Breast epithelium (tissue), 4 donors: ENCODE data around the gene RHOT2. TPM values are rescaled to one million over a fixed set of nuclear protein-coding genes. Genes with fewer than 3 reads are reported as not detected.

Experiments used
- DNase-seq, 2 donors: peaks; one replicate each; pipeline ENCODE4 v3.0.0-alpha.2; 2019; ENCODE audit warnings: low spot score in 2 of 2
- H3K27ac ChIP-seq, 2 donors: fragments of 200-600 bp; sonication (generic) in 1 of 2; one replicate each; pipeline ENCODE4 v1.5.1; 2016 to 2019; ENCODE audit warnings: mild to moderate bottlenecking in 1 of 2
- H3K27me3 ChIP-seq, 2 donors: fragments of 200-600 bp; sonication (generic) in 1 of 2; one replicate each; pipeline versions ENCODE4 v1.5.1 to v1.6.0; 2017 to 2019; ENCODE audit warnings: control low read depth in 1 of 2, mild to moderate bottlenecking in 1 of 2
- H3K36me3 ChIP-seq: fragments of 200-600 bp; one replicate; pipeline ENCODE4 v1.5.1; 2019
- H3K4me1 ChIP-seq, 2 donors: fragments of 200-600 bp; sonication (generic); one replicate each; pipeline ENCODE4 v1.5.1; 2016 to 2019; ENCODE audit warnings: control low read depth in 1 of 2
- H3K4me3 ChIP-seq, 3 donors: fragments of 200-600 bp; sonication (generic); 1 replicate in 2 of 3; 2 replicates in 1 of 3; pipeline ENCODE4 v1.5.1; 2016 to 2019; ENCODE audit warnings: mild to moderate bottlenecking in 3 of 3, moderate library complexity in 2 of 3
- H3K9me3 ChIP-seq, 2 donors: fragments of 200-600 bp; sonication (generic) in 1 of 2; one replicate each; pipeline ENCODE4 v1.5.1; 2016 to 2019; ENCODE audit warnings: control low read depth in 1 of 2
- POLR2A ChIP-seq: fragments of 450-650 bp; IDR thresholded peaks from one replicate; pipeline ENCODE4 v1.6.1; 2016; ENCODE audit warnings: antibody characterized with exemption, mild to moderate bottlenecking, moderate library complexity
- POLR2AphosphoS5 ChIP-seq, 3 donors: sonication (generic); formaldehyde crosslinking; IDR thresholded peaks; one replicate each; pipeline ENCODE4 v1.6.1; 2017; ENCODE audit warnings: antibody characterized with exemption in 3 of 3
- intact Hi-C: fragments of 100-400 bp; cut with DNase I; formaldehyde crosslinking; loops from one replicate; pipeline ENCODE4 v1.15.1; 2023; ENCODE audit warnings: low total_unique reads
- total RNA-seq, 3 donors: library from RNA; depleted of rRNA; stranded (reverse); fragments of >200 nt; gene quantifications; one replicate each; pipeline ENCODE4 v1.1.0, GENCODE V29; 2016
- TF ChIP-seq, protein P1 (sequence below), 3 donors: fragments of 450-650 bp; IDR thresholded peaks; one replicate each; pipeline ENCODE4 v1.5.1; 2016 to 2017; ENCODE audit warnings: antibody characterized with exemption in 3 of 3, mild to moderate bottlenecking in 3 of 3, moderate library complexity in 3 of 3

Gene RHOT2
- total RNA-seq, 3 donors from 2014 or later: 39.4 to 90.8 (median 66.9) TPM

DNA sequence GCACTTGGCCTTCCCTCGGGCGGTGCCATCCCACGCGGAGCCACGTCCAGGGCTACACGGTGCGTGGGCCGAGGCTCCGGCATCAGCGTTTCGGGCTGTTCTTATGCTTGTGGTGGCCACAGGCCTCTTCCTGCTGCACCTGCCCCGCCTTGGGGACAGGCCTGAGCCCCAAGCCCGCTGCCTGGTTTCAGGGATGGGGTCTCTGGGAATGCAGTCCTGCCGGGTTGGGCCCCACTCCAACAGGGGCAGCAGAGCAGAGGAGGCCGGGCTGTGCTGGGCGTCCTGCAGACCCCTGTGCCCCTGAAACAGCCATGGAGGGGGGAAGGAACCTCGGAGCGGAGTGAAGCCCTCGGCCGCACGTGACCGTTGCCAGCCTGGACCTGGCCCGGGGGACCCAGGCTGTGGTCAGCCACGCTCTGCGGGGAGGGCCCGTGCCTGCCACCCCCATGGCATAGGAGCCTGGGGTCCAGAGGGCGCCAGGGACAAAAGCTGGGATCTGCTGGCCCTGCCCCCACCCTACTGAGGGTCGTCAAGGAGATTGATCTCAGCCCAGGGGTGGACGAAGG lies 37.6 kb upstream of the RHOT2 start:
- TF ChIP-seq, protein P1, sequence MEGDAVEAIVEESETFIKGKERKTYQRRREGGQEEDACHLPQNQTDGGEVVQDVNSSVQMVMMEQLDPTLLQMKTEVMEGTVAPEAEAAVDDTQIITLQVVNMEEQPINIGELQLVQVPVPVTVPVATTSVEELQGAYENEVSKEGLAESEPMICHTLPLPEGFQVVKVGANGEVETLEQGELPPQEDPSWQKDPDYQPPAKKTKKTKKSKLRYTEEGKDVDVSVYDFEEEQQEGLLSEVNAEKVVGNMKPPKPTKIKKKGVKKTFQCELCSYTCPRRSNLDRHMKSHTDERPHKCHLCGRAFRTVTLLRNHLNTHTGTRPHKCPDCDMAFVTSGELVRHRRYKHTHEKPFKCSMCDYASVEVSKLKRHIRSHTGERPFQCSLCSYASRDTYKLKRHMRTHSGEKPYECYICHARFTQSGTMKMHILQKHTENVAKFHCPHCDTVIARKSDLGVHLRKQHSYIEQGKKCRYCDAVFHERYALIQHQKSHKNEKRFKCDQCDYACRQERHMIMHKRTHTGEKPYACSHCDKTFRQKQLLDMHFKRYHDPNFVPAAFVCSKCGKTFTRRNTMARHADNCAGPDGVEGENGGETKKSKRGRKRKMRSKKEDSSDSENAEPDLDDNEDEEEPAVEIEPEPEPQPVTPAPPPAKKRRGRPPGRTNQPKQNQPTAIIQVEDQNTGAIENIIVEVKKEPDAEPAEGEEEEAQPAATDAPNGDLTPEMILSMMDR (IDR thresholded peaks at IDR 0.05): no peak
- TF ChIP-seq POLR2AphosphoS5 (IDR thresholded peaks at IDR 0.05) (no peak), POLR2A (no peak)
- intact Hi-C loops: no loop called here
- Histone ChIP-seq H3K36me3 (no peaks in the 10 kb centered on the region), H3K9me3 (no peaks in the 10 kb centered on the region), H3K4me3 (no peak overlapping the region), H3K4me1 (peaks cover 8 to 19% of the 10 kb centered on the region in 2 donors), H3K27me3 (no peaks in the 10 kb centered on the region), H3K27ac (no peak overlapping the region)
- DNase-seq: no peak

DNA sequence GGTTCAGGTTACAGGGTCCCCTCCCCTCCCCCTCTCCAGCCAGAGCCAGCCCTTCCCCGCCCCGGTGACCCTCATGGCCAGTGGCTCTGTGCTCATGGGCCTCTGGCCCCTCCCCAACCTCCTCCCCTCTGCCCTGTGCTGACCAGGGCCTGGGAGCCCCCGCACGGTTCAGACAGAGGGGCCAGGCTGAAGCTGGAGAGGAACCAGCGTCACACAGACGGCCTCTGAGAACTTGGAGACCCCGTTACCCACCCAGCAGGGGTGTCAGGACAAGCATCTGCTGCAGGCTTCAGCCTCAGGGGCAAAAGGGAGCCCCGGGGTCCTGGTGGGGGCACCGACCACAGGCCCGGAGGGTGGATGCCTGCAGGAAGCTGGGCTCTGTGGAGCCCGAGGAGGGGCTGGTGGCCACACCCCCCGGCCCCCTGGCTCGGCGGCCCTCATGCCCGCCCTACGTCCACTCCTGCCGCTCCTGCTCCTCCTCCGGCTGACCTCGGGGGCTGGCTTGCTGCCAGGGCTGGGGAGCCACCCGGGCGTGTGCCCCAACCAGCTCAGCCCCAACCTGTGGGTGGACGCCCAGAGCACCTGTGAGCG lies 37.0 kb upstream of the RHOT2 start, which contains the start of gene WFIKKN1:
TSS of gene WFIKKN1 (plus strand) at position 171 of the 591 bp plus-strand sequence. CDS start at position 440, 269 bp downstream.
- TF ChIP-seq POLR2A (no peak), POLR2AphosphoS5 (IDR thresholded peaks at IDR 0.05) (no peak)
- TF ChIP-seq, protein P1 (IDR thresholded peaks at IDR 0.05): no peak
- no peak for DNase-seq
- H3K4me1 ChIP-seq: peaks cover 8 to 19% of the 10 kb centered on the region in 2 donors
- H3K27ac ChIP-seq: no peak within 1 kb of the TSS
- no peaks in the 10 kb centered on the region for H3K27me3 ChIP-seq
- H3K36me3 ChIP-seq: no peaks in the 10 kb centered on the region
- H3K9me3 ChIP-seq: no peaks in the 10 kb centered on the region
- intact Hi-C loops: no loop called here
- H3K4me3 ChIP-seq: no peak within 1 kb of the TSS

- Histone ChIP-seq H3K4me3 (no peak overlapping the region), H3K36me3 (no peaks in the 10 kb centered on the region), H3K9me3 (no peaks in the 10 kb centered on the region), H3K4me1 (peaks cover 8 to 19% of the 10 kb centered on the region in 2 donors), H3K27ac (no peak overlapping the region), H3K27me3 (no peaks in the 10 kb centered on the region)
- no peak for TF ChIP-seq POLR2AphosphoS5 (IDR thresholded peaks at IDR 0.05)
- TF ChIP-seq, protein P1 (IDR thresholded peaks at IDR 0.05): no peak
- TF ChIP-seq POLR2A: no peak
- no peak for DNase-seq
- intact Hi-C loops: no loop called here
Observed at GRCh38 chr16:631808-632358, 36.0 kb upstream of the RHOT2 start.

DNA sequence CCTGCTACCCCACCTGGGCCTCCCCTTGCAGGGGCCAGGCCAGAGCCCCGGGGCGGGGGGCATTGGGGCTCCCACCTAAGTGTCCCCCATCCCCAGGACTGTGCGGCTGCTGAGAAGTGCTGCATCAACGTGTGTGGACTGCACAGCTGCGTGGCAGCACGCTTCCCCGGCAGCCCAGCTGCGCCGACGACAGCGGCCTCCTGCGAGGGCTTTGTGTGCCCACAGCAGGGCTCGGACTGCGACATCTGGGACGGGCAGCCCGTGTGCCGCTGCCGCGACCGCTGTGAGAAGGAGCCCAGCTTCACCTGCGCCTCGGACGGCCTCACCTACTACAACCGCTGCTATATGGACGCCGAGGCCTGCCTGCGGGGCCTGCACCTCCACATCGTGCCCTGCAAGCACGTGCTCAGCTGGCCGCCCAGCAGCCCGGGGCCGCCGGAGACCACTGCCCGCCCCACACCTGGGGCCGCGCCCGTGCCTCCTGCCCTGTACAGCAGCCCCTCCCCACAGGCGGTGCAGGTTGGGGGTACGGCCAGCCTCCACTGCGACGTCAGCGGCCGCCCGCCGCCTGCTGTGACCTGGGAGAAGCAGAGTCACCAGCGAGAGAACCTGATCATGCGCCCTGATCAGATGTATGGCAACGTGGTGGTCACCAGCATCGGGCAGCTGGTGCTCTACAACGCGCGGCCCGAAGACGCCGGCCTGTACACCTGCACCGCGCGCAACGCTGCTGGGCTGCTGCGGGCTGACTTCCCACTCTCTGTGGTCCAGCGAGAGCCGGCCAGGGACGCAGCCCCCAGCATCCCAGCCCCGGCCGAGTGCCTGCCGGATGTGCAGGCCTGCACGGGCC lies 35.2 kb upstream of the RHOT2 start:
- H3K27me3 ChIP-seq: no peaks in the 10 kb centered on the region
- no peak overlapping the region for H3K4me3 ChIP-seq
- no peak overlapping the region for H3K27ac ChIP-seq
- no peak for TF ChIP-seq POLR2AphosphoS5 (IDR thresholded peaks at IDR 0.05)
- TF ChIP-seq, protein P1 (IDR thresholded peaks at IDR 0.05): no peak
- DNase-seq: no peak
- no peaks in the 10 kb centered on the region for H3K36me3 ChIP-seq
- intact Hi-C loops: no loop called here
- peaks cover 8 to 19% of the 10 kb centered on the region in 2 donors for H3K4me1 ChIP-seq
- no peaks in the 10 kb centered on the region for H3K9me3 ChIP-seq
